ENCODE results near the gene CFAP299. TPM values are rescaled to one million over a fixed set of nuclear protein-coding genes. Genes with fewer than 3 reads are reported as not detected.

Gene CFAP299
- total and polyA plus RNA-seq, 2 donors (not counting 3 experiments of a cell fraction or from before 2014, with no cell fraction given): not detected

DNA sequence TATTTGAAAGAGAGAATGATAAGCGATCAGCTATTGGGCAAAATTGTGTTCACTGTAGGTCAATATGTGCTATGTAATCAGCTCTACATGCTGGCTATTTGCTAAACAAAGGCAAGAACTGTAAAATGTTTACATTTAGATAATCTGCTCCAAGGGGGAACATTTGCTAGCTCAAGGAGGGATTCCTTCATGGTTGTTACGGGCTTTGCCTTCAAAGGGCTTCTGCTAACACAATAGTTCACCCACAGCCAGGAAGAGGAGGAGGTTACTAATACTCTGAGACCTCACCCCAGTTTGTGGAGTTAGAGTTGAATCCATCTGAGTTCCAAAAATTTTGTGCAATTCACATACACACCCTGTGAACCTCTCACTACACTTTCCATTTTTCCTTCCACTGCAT lies 587.4 kb downstream of the CFAP299 start:
- Histone ChIP-seq H3K27me3 (ENCODE audit: control insufficient read depth in 2 of 2, insufficient read depth in 2 of 2, low read length in 2 of 2) (no peaks in the 10 kb centered on the region), H3K9me3 (replicated peaks; ENCODE audit: control insufficient read depth, insufficient read depth, low read length) (no peaks in the 10 kb centered on the region), H3K4me2 (ENCODE audit: insufficient read depth, low read length) (no peak overlapping the region), H3K4me3 (replicated peaks in 1 of 3; ENCODE audit: insufficient read depth in 1 of 3, low read depth in 1 of 3, low read length in 3 of 3) (no peak overlapping the region), H3K79me2 (ENCODE audit: control insufficient read depth, insufficient read depth, low read length) (no peaks in the 10 kb centered on the region), H2AFZ (ENCODE audit: low read depth, low read length) (no peak overlapping the region), H3K9ac (replicated peaks; ENCODE audit: extremely low read depth, insufficient read depth, low read length) (no peak overlapping the region), H4K20me1 (replicated peaks; ENCODE audit: control insufficient read depth, extremely low read depth, insufficient read depth, low read length) (no peaks in the 10 kb centered on the region), H3K9me1 (replicated peaks; ENCODE audit: control insufficient read depth, extremely low read depth, insufficient read depth, low read length) (no peaks in the 10 kb centered on the region), H3K36me3 (ENCODE audit: control insufficient read depth in 2 of 2, extremely low read depth in 1 of 2, insufficient read depth in 2 of 2, low read length in 2 of 2) (no peaks in the 10 kb centered on the region), H3K27ac (ENCODE audit: insufficient read depth, low read depth, low read length) (no peak overlapping the region), H3K4me1 (ENCODE audit: control insufficient read depth, extremely low read depth, insufficient read depth, low read length) (no peaks in the 10 kb centered on the region)
- POLR2A ChIA-PET: no interaction called here
- intact Hi-C loops (cut with micrococcal nuclease): no loop called here
- TF ChIP-seq JUN (IDR thresholded peaks at IDR 0.05; ENCODE audit: borderline replicate concordance, insufficient read depth, insufficient read length, low read depth) (no peak), GATA2 (IDR thresholded peaks at IDR 0.05; ENCODE audit: insufficient read depth, insufficient read length, low read depth, low read length) (no peak), FOS (IDR thresholded peaks at IDR 0.05; ENCODE audit: borderline replicate concordance, insufficient read depth, low read length) (no peak), POLR2AphosphoS5 (IDR thresholded peaks at IDR 0.05; ENCODE audit: insufficient read depth, low read depth, low read length) (no peak), EZH2 (IDR thresholded peaks at IDR 0.05; ENCODE audit: borderline replicate concordance, low read depth, low read length, severe bottlenecking) (no peak), POLR2A (IDR thresholded peaks at IDR 0.05; ENCODE audit: low read depth, low read length) (no peak), MYC (IDR thresholded peaks at IDR 0.05; ENCODE audit: low read depth, low read length) (no peak)
- TF ChIP-seq, protein P1, sequence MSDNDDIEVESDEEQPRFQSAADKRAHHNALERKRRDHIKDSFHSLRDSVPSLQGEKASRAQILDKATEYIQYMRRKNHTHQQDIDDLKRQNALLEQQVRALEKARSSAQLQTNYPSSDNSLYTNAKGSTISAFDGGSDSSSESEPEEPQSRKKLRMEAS (IDR thresholded peaks at IDR 0.05; ENCODE audit: insufficient read depth, insufficient read length): no peak
- TF ChIP-seq, protein P2, sequence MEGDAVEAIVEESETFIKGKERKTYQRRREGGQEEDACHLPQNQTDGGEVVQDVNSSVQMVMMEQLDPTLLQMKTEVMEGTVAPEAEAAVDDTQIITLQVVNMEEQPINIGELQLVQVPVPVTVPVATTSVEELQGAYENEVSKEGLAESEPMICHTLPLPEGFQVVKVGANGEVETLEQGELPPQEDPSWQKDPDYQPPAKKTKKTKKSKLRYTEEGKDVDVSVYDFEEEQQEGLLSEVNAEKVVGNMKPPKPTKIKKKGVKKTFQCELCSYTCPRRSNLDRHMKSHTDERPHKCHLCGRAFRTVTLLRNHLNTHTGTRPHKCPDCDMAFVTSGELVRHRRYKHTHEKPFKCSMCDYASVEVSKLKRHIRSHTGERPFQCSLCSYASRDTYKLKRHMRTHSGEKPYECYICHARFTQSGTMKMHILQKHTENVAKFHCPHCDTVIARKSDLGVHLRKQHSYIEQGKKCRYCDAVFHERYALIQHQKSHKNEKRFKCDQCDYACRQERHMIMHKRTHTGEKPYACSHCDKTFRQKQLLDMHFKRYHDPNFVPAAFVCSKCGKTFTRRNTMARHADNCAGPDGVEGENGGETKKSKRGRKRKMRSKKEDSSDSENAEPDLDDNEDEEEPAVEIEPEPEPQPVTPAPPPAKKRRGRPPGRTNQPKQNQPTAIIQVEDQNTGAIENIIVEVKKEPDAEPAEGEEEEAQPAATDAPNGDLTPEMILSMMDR (IDR thresholded peaks at IDR 0.05; ENCODE audit: extremely low read depth in 1 of 2, insufficient read depth in 1 of 2, low read depth in 1 of 2, low read length in 2 of 2): no peak
- DNase-seq (ENCODE audit: low read depth, low spot score) (no peak), FAIRE-seq (no peak)
- dilution Hi-C loops (cut with MboI; ENCODE audit: extremely low pct_ligation_motif_present, low sequenced_read_pairs): no loop called here
- CTCF ChIA-PET: no interaction called here
- BruUV-seq (replicated peaks): no TSS peak

Data from endothelial cell of umbilical vein (primary cell).